Occipital lobe (tissue), 2 donors: ENCODE data around the gene VASH2. TPM values are rescaled to one million over a fixed set of nuclear protein-coding genes. Genes with fewer than 3 reads are reported as not detected.
A peak's percentile ranks its signal among the peaks of the same experiment; 100 is the strongest.
"Not testable (repeated sequence)": the region's sequence is repeated elsewhere in the genome, so short reads cannot be mapped to it uniquely, and the experiment has no call there.

Experiments used
- DNase-seq: peaks from one replicate; lab custom pipeline; 2025; lab: John Stamatoyannopoulos, UW
- total RNA-seq: library from RNA; depleted of rRNA; stranded (reverse); fragments of >200 nt; gene quantifications from one replicate; pipeline ENCODE4 v1.2.3, GENCODE V29; 2014

Gene VASH2
- total RNA-seq, 1 donor from 2014 or later, result 35.9 TPM

- DNase-seq, result no peak
Measured at GRCh38 chr1:212980123-212980785, 29.9 kb downstream of the VASH2 start.

- DNase-seq, result no peak
Measured at GRCh38 chr1:212981025-212981495, 30.7 kb downstream of the VASH2 start.

- DNase-seq, result peak; percentile 10
Measured at GRCh38 chr1:212981571-212982328, 31.4 kb downstream of the VASH2 start.

GRCh38 chr1:212982430-212983152 lies 32.2 kb downstream of the VASH2 start:
- no peak for DNase-seq

- no peak for DNase-seq
Measured at GRCh38 chr1:212983482-212983881, 33.1 kb downstream of the VASH2 start.

GRCh38 chr1:212984522-212985291 lies 34.4 kb downstream of the VASH2 start:
- DNase-seq, result no peak

GRCh38 chr1:212986551-212986950 lies 36.2 kb downstream of the VASH2 start:
- no peak for DNase-seq

- DNase-seq, result no peak
Measured at GRCh38 chr1:212987702-212988322, 37.5 kb downstream of the VASH2 start.

- no peak for DNase-seq
Measured at GRCh38 chr1:212990276-212990675, 39.9 kb downstream of the VASH2 start.

GRCh38 chr1:212993960-212994359 lies 43.6 kb downstream of the VASH2 start:
- not testable (repeated sequence) for DNase-seq

- DNase-seq, result no peak
Measured at GRCh38 chr1:212994926-212995325, 44.6 kb downstream of the VASH2 start.

GRCh38 chr1:213003256-213003655 lies 52.9 kb downstream of the VASH2 start:
- no peak for DNase-seq

- DNase-seq, result no peak
Measured at GRCh38 chr1:213008564-213008963, 58.2 kb downstream of the VASH2 start.

GRCh38 chr1:213014642-213015041 lies 64.3 kb downstream of the VASH2 start:
- no peak for DNase-seq

- DNase-seq, result peak; percentile 97
Measured at GRCh38 chr1:213015099-213016050, 65.0 kb downstream of the VASH2 start, which contains the start of gene ANGEL2. Gene ANGEL2 (minus strand): TSS chr1:213015867. CDS start chr1:213015671, 196 bp downstream.

GRCh38 chr1:213017447-213018273 lies 67.3 kb downstream of the VASH2 start:
- no peak for DNase-seq

- DNase-seq, result no peak
Measured at GRCh38 chr1:213019450-213019849, 69.1 kb downstream of the VASH2 start.

GRCh38 chr1:213020016-213020415 lies 69.7 kb downstream of the VASH2 start:
- no peak for DNase-seq

- DNase-seq, result not testable (repeated sequence)
Measured at GRCh38 chr1:213027024-213027423, 76.7 kb downstream of the VASH2 start.
